CD14-positive monocyte (primary cell): ENCODE data around the gene TMEM147. TPM values are rescaled to one million over a fixed set of nuclear protein-coding genes. Genes with fewer than 3 reads are reported as not detected.

Experiments used
- DNase-seq, 3 donors: peaks; one replicate each; pipeline ENCODE4 v3.0.0-alpha.2; 2011 to 2022
- H2AFZ ChIP-seq: 2 replicates; pipeline ENCODE4 v1.6.0; 2012; ENCODE audit warnings: mild to moderate bottlenecking, low read depth, low read length, inconsistent platforms; ENCODE audit not compliant: insufficient read depth, poor library complexity, severe bottlenecking
- H3K27ac ChIP-seq, 2 donors: 1 replicate in 1 of 2; 2 replicates in 1 of 2; pipeline ENCODE4 v1.5.1; 2012 to 2013; ENCODE audit warnings: low read length in 2 of 2, control low read depth in 1 of 2, inconsistent platforms in 1 of 2, low read depth in 1 of 2, mild to moderate bottlenecking in 1 of 2
- H3K27me3 ChIP-seq, 2 donors: one replicate each; pipeline versions ENCODE4 v1.6.0 to v1.6.1; 2011 to 2013; ENCODE audit warnings: low read length in 2 of 2; ENCODE audit not compliant: control insufficient read depth in 2 of 2, insufficient read depth in 2 of 2
- H3K36me3 ChIP-seq, 2 donors: replicated peaks in 1 of 2; 1 replicate in 1 of 2; 2 replicates in 1 of 2; pipeline versions ENCODE4 v1.5.1 to v1.6.1; 2012 to 2013; ENCODE audit warnings: low read length in 2 of 2, control low read depth in 1 of 2, inconsistent platforms in 1 of 2, mild to moderate bottlenecking in 1 of 2; ENCODE audit not compliant: insufficient read depth in 2 of 2, control insufficient read depth in 1 of 2
- H3K4me1 ChIP-seq, 2 donors: 1 replicate in 1 of 2; 2 replicates in 1 of 2; pipeline versions ENCODE4 v1.5.1 to v1.6.1; 2012 to 2013; ENCODE audit warnings: low read length in 2 of 2, control low read depth in 1 of 2, inconsistent platforms in 1 of 2, mild to moderate bottlenecking in 1 of 2, moderate library complexity in 1 of 2; ENCODE audit not compliant: insufficient read depth in 2 of 2, control insufficient read depth in 1 of 2
- H3K4me2 ChIP-seq: replicated peaks from 2 replicates; pipeline ENCODE3; 2012; ENCODE audit warnings: low read length, moderate library complexity, mild to moderate bottlenecking; ENCODE audit not compliant: poor library complexity, severe bottlenecking; ENCODE audit errors: extremely low read depth
- H3K4me3 ChIP-seq, 3 experiments: fragments of 200-600 bp in 1 of 3; sonication (generic) in 1 of 3; replicated peaks in 1 of 3; 1 replicate in 2 of 3; 2 replicates in 1 of 3; pipeline ENCODE4 v1.5.1; 2011 to 2013; ENCODE audit warnings: low read length in 3 of 3, mild to moderate bottlenecking in 3 of 3, control low read depth in 2 of 3, low read depth in 2 of 3, inconsistent platforms in 1 of 3, moderate library complexity in 1 of 3
- H3K79me2 ChIP-seq: 2 replicates; pipeline ENCODE4 v1.6.0; 2012; ENCODE audit warnings: mild to moderate bottlenecking, control low read depth, inconsistent platforms, low read length, moderate library complexity; ENCODE audit not compliant: insufficient read depth
- H3K9ac ChIP-seq: 2 replicates; pipeline ENCODE4 v1.6.0; 2017; ENCODE audit warnings: low read length, mild to moderate bottlenecking; ENCODE audit not compliant: insufficient read depth, poor library complexity, severe bottlenecking
- H3K9me3 ChIP-seq, 2 donors: replicated peaks in 1 of 2; 1 replicate in 1 of 2; 2 replicates in 1 of 2; pipeline versions ENCODE4 v1.5.1 to v1.6.1; 2012 to 2013; ENCODE audit warnings: low read length in 2 of 2, control low read depth in 1 of 2; ENCODE audit not compliant: control insufficient read depth in 1 of 2, insufficient read depth in 1 of 2
- H4K20me1 ChIP-seq: 2 replicates; pipeline ENCODE4 v1.6.0; 2012; ENCODE audit warnings: mild to moderate bottlenecking, low read length, control low read depth, moderate library complexity; ENCODE audit not compliant: insufficient read depth
- H3K27ac Mint-ChIP-seq, 7 donors: one replicate each; pipeline ENCODE4 v1.8.0; 2020; ENCODE audit warnings: mild to moderate bottlenecking in 7 of 7, mixed read lengths in 7 of 7, moderate library complexity in 6 of 7, inconsistent platforms in 2 of 7
- H3K27me3 Mint-ChIP-seq, 3 donors: one replicate each; pipeline ENCODE4 v1.8.0; 2021 to 2022; ENCODE audit warnings: low read depth in 3 of 3, mild to moderate bottlenecking in 3 of 3, mixed read lengths in 3 of 3, moderate library complexity in 3 of 3, inconsistent platforms in 1 of 3
- H3K36me3 Mint-ChIP-seq, 2 donors: one replicate each; pipeline ENCODE4 v1.8.0; 2020; ENCODE audit warnings: mixed read lengths in 2 of 2, inconsistent platforms in 1 of 2, mild to moderate bottlenecking in 1 of 2
- H3K4me1 Mint-ChIP-seq: one replicate; pipeline ENCODE4 v1.8.0; 2020; ENCODE audit warnings: mild to moderate bottlenecking, mixed read lengths
- H3K4me3 Mint-ChIP-seq, 2 donors: one replicate each; pipeline ENCODE4 v1.8.0; 2020; ENCODE audit warnings: mild to moderate bottlenecking in 2 of 2, mixed read lengths in 2 of 2, moderate library complexity in 1 of 2
- H3K9me3 Mint-ChIP-seq, 7 donors: one replicate each; pipeline ENCODE4 v1.8.0; 2020 to 2022; ENCODE audit warnings: mixed read lengths in 7 of 7, mild to moderate bottlenecking in 6 of 7, moderate library complexity in 6 of 7, inconsistent platforms in 2 of 7
- WGBS: methylation state at CpG from one replicate; pipeline ENCODE4 v1.1.5; 2013; ENCODE audit warnings: missing lambda C conversion rate; ENCODE audit not compliant: insufficient coverage; 5-methylcytosine and 5-hydroxymethylcytosine counted together
- intact Hi-C, 2 donors: fragments of 100-400 bp; cut with micrococcal nuclease; formaldehyde crosslinking; loops; one replicate each; pipeline versions ENCODE4 v1.15.0 to v1.15.1; 2023
- polyA minus RNA-seq: library from RNA; depleted of rRNA, polyadenylated mRNA; stranded (reverse); fragments of >200 nt; gene quantifications from 2 replicates; pipeline ENCODE4 v1.2.3, GENCODE V29; 2012
- polyA plus RNA-seq, 3 donors: library from polyadenylated mRNA; depleted of rRNA in 1 of 3; unstranded in 2 of 3; stranded (reverse) in 1 of 3; fragments of 300-500 nt in 2 of 3; fragments of >200 nt in 1 of 3; fragmentation: Illumina TruSeq in 2 of 3; gene quantifications; 1 replicate in 2 of 3; 2 replicates in 1 of 3; pipeline ENCODE4 v1.2.3, GENCODE V29; 2012 to 2021
- total RNA-seq, 12 experiments: library from RNA in 1 of 12; stranded (reverse) in 1 of 12; fragments of 120-200 nt in 1 of 12; gene quantifications; one replicate each; pipeline ENCODE4 v1.2.4 and lab custom pipeline; 2013 to 2026; ENCODE audit warnings: mixed read lengths in 6 of 12, inconsistent platforms in 1 of 12
- TF ChIP-seq, protein P1 (sequence below): fragments of 200-600 bp; IDR thresholded peaks from one replicate; pipeline ENCODE4 v1.8.0; 2022; ENCODE audit warnings: antibody characterized with exemption, mild to moderate bottlenecking

The TMEM147 gene, protein sequence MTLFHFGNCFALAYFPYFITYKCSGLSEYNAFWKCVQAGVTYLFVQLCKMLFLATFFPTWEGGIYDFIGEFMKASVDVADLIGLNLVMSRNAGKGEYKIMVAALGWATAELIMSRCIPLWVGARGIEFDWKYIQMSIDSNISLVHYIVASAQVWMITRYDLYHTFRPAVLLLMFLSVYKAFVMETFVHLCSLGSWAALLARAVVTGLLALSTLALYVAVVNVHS
- total RNA-seq (2013): 69.9 TPM
- polyA plus RNA-seq (100 to 1,000 TPM in 2 of 3 donors, 10 to 100 TPM in 1; 75.5 to 165 (median 165) TPM), polyA minus RNA-seq (25.8 and 58.8 TPM in 2 replicates), total RNA-seq (lab: John Stamatoyannopoulos, UW) (3.4 to 26.0 (median 15.6) reads per million in 11 experiments)

DNA sequence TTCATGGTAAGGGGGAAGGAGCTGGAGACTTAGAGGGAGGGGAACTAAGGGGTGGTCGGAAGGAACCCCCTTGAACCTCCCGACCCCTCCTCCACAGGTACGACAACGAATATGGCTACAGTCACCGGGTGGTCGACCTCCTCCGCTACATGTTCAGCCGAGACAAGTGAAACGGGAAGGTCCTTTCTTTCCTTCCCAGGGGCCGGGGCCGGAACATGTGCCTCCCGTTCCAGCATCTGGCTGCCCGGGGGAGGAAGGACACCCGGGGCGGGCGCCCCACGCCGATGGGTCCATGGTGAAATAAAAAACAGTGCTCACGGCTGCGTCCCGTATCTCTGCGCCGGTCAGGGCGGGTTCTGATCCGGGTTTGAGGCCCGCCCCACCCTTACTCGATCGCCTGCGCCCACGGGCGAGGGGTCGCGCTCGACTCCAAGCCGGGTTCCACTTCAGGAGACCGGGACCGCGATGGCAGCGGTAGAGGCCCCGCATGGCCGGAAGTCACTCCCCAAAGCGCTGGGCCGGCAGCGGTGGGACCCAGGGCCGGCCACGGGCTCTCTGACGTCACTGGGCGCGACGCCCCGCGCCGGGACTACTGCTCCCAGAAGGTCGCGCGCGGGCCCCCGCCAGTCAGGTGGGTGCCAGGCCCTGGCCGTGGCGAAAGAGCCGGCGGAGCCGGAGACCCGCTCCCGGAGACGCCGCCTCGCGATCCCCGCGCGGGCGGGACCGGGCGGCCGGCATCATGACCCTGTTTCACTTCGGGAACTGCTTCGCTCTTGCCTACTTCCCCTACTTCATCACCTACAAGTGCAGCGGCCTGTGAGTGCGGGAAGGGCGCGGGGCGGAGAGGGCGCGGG is at the start of gene TMEM147:
TMEM147 (plus strand) TSS at position 626 of the 854 bp plus-strand sequence; CDS start at position 740, 114 bp downstream.
- H3K4me1 Mint-ChIP-seq: peaks cover 30% of the 10 kb centered on the region
- WGBS: under 1% methylated on average over 83 of the region's 85 CpGs

More for the DNA sequence above, at the start of gene TMEM147:
- Mint-ChIP-seq H3K9me3 (no peaks in the 10 kb centered on the region), H3K4me3 (peak within 1 kb of the TSS; percentile 87 to 93), H3K27me3 (peaks cover 0 to 2% (median 0%) of the 10 kb centered on the region in 3 donors), H3K27ac (peak within 1 kb of the TSS; percentile 68 to 92 (median 77)), H3K36me3 (peaks cover 19 to 23% of the 10 kb centered on the region in 2 donors)
- Histone ChIP-seq H4K20me1 (peaks cover 4% of the 10 kb centered on the region), H3K4me1 (peaks cover 21 to 28% of the 10 kb centered on the region in 2 donors), H3K36me3 (peaks cover 4 to 9% of the 10 kb centered on the region in 2 donors), H2AFZ (peak within 1 kb of the TSS; percentile 94), H3K9me3 (no peaks in the 10 kb centered on the region), H3K4me3 (peak within 1 kb of the TSS; percentile 81 to 90 (median 83)), H3K27ac (peak within 1 kb of the TSS; percentile 71 to 88), H3K4me2 (peak within 1 kb of the TSS; percentile 96), H3K9ac (peak within 1 kb of the TSS; percentile 90), H3K79me2 (peaks cover 8% of the 10 kb centered on the region), H3K27me3 (no peaks in the 10 kb centered on the region)
- intact Hi-C loops: loop anchor here in 1 of 2 donors (5.0 kb wide), 1 partner anchor 172 kb away; the partner anchor contains the start of gene KMT2B
- DNase-seq: peak; percentile 69 to 83 (median 82)
- TF ChIP-seq, protein P1, sequence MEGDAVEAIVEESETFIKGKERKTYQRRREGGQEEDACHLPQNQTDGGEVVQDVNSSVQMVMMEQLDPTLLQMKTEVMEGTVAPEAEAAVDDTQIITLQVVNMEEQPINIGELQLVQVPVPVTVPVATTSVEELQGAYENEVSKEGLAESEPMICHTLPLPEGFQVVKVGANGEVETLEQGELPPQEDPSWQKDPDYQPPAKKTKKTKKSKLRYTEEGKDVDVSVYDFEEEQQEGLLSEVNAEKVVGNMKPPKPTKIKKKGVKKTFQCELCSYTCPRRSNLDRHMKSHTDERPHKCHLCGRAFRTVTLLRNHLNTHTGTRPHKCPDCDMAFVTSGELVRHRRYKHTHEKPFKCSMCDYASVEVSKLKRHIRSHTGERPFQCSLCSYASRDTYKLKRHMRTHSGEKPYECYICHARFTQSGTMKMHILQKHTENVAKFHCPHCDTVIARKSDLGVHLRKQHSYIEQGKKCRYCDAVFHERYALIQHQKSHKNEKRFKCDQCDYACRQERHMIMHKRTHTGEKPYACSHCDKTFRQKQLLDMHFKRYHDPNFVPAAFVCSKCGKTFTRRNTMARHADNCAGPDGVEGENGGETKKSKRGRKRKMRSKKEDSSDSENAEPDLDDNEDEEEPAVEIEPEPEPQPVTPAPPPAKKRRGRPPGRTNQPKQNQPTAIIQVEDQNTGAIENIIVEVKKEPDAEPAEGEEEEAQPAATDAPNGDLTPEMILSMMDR: no peak
